ENCODE measurements around the gene PFKFB3. TPM values are rescaled to one million over a fixed set of nuclear protein-coding genes. Genes with fewer than 3 reads are reported as not detected.

Gene PFKFB3
- total RNA-seq, 1 donor from 2014 or later, result 28.8 TPM

DNA sequence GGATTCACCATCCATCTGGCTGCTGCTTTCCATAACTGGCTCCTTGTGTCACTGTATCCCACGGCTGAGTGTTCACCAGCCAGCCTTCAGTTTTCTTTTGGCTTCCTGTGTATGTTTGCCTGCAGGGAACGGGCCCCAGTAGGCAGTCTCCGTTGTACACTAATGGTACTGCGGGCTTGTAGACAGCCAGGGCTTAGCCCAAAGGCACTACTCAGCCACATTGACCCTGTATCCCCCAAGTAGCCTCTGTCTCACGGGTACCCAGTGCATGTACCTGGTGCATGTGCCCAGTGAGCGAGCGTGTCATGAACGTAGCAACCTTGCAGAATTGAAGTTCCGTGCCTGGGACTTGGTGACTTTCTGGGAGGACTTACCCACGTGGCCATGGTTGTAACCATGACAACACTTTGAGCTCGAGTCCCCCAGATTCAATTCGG is 6.1 kb downstream of the PFKFB3 start:
- Histone ChIP-seq H3K4me3 (no peak overlapping the region), H3K9me3 (ENCODE audit: low read depth) (no peaks in the 10 kb centered on the region), H3K36me3 (no peaks in the 10 kb centered on the region), H3K27ac (no peak overlapping the region), H3K79me2 (ENCODE audit: low read depth) (peaks cover 89% of the 10 kb centered on the region), H2AFZ (replicated peaks) (no peak overlapping the region), H3K4me1 (peaks cover 21% of the 10 kb centered on the region), H3K4me2 (peak overlapping the region; percentile 16), H3K27me3 (no peaks in the 10 kb centered on the region), H3F3A (ENCODE audit: low read depth) (peaks cover 28% of the 10 kb centered on the region), H4K20me1 (ENCODE audit: low read depth) (peaks cover 86% of the 10 kb centered on the region), H3K9ac (no peak overlapping the region)
- Mint-ChIP-seq H3K9me3 (peaks cover 3% of the 10 kb centered on the region), H3K36me3 (peaks cover 19% of the 10 kb centered on the region), H3K27me3 (ENCODE audit: insufficient read depth, low read depth) (peaks cover 2% of the 10 kb centered on the region), H3K4me1 (peaks cover 57% of the 10 kb centered on the region), H3K27ac (no peak overlapping the region), H3K4me3 (no peak overlapping the region)
- TF ChIP-seq EZH2phosphoT487 (IDR thresholded peaks at IDR 0.05), result no peak
- no peak for TF ChIP-seq CTCF (IDR thresholded peaks at IDR 0.05)
- TF ChIP-seq EZH2 (IDR thresholded peaks at IDR 0.05), result no peak
- DNase-seq (ENCODE audit: low spot score), result no peak

DNA sequence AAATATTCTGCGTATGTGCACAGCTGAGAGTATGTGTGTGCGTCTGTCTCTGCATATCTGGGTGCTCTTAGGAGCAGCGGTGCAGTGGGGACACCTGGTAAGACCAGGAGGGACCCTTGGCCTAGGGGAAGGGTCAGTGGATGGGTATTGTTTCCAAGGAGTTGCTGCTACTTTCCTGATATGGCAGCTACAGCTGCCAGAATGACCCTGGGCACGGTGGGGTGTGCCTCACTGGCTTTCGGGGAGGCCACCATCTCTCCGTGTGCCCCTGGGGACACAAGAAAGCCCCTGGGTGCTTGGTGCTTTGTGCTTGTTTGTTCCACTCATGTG is 8.6 kb downstream of the PFKFB3 start:
- Mint-ChIP-seq H3K27me3 (ENCODE audit: insufficient read depth, low read depth) (peaks cover 2% of the 10 kb centered on the region), H3K36me3 (peaks cover 26% of the 10 kb centered on the region), H3K4me1 (peaks cover 50% of the 10 kb centered on the region), H3K9me3 (no peaks in the 10 kb centered on the region), H3K27ac (peak overlapping the region; percentile 93), H3K4me3 (peak overlapping the region; percentile 79)
- Histone ChIP-seq H3F3A (ENCODE audit: low read depth) (peaks cover 11% of the 10 kb centered on the region), H3K36me3 (peaks cover 6% of the 10 kb centered on the region), H3K4me1 (peaks cover 15% of the 10 kb centered on the region), H3K27ac (peak overlapping the region; percentile 39), H4K20me1 (ENCODE audit: low read depth) (peaks cover 91% of the 10 kb centered on the region), H3K27me3 (no peaks in the 10 kb centered on the region), H3K4me2 (peak overlapping the region; percentile 63), H3K79me2 (ENCODE audit: low read depth) (peaks cover 80% of the 10 kb centered on the region), H3K4me3 (peak overlapping the region; percentile 16), H2AFZ (replicated peaks) (no peak overlapping the region), H3K9ac (no peak overlapping the region), H3K9me3 (ENCODE audit: low read depth) (no peaks in the 10 kb centered on the region)
- DNase-seq (ENCODE audit: low spot score), result no peak
- TF ChIP-seq EZH2phosphoT487 (IDR thresholded peaks at IDR 0.05) (no peak), EZH2 (IDR thresholded peaks at IDR 0.05) (no peak), CTCF (IDR thresholded peaks at IDR 0.05) (no peak)

- peak overlapping the region; percentile 50 for H3K27ac Mint-ChIP-seq
- no peaks in the 10 kb centered on the region for H3K27me3 ChIP-seq
- H3K79me2 ChIP-seq (ENCODE audit: low read depth), result peaks cover 76% of the 10 kb centered on the region
- no peaks in the 10 kb centered on the region for H3K9me3 ChIP-seq (ENCODE audit: low read depth)
- H4K20me1 ChIP-seq (ENCODE audit: low read depth), result peaks cover 97% of the 10 kb centered on the region
- DNase-seq (ENCODE audit: low spot score), result peak; percentile 73
- H3K4me3 Mint-ChIP-seq, result peak overlapping the region; percentile 79
- peaks cover 2% of the 10 kb centered on the region for H3K27me3 Mint-ChIP-seq (ENCODE audit: insufficient read depth, low read depth)
- no peak overlapping the region for H3K9ac ChIP-seq
- H2AFZ ChIP-seq (replicated peaks), result no peak overlapping the region
- peaks cover 54% of the 10 kb centered on the region for H3K4me1 Mint-ChIP-seq
- H3K4me1 ChIP-seq, result peaks cover 15% of the 10 kb centered on the region
- TF ChIP-seq CTCF (IDR thresholded peaks at IDR 0.05), result peak; percentile 10
- TF ChIP-seq EZH2phosphoT487 (IDR thresholded peaks at IDR 0.05), result no peak
- H3K4me2 ChIP-seq, result peak overlapping the region; percentile 63
- peak overlapping the region; percentile 39 for H3K27ac ChIP-seq
- peaks cover 32% of the 10 kb centered on the region for H3K36me3 Mint-ChIP-seq
- no peaks in the 10 kb centered on the region for H3K9me3 Mint-ChIP-seq
- peaks cover 6% of the 10 kb centered on the region for H3K36me3 ChIP-seq
- H3F3A ChIP-seq (ENCODE audit: low read depth), result peaks cover 11% of the 10 kb centered on the region
- peak overlapping the region; percentile 16 for H3K4me3 ChIP-seq
These were observed 9.2 kb downstream of the PFKFB3 start for GRCh38 chr10:6211671-6212635.

All from neural progenitor cell (in vitro differentiated cells).